Fibroblast of mammary gland (primary cell): ENCODE data around the gene SYNE1.
A peak's percentile ranks its signal among the peaks of the same experiment; 100 is the strongest.

Experiments used
- DNase-seq: peaks from one replicate; pipeline ENCODE4 v3.0.0-alpha.2; 2010; ENCODE audit warnings: low read depth
- H3K4me3 ChIP-seq: 2 replicates; pipeline ENCODE4 v1.5.1; 2011; ENCODE audit warnings: low read depth, mild to moderate bottlenecking, low read length, moderate library complexity; ENCODE audit not compliant: control insufficient read depth
- TF ChIP-seq, protein P1 (sequence below): conservative IDR thresholded peaks from 2 replicates; pipeline ENCODE4 v1.5.1; 2011; ENCODE audit warnings: low read depth, low read length, inconsistent platforms; ENCODE audit not compliant: control insufficient read depth, insufficient read depth

Gene SYNE1

DNA sequence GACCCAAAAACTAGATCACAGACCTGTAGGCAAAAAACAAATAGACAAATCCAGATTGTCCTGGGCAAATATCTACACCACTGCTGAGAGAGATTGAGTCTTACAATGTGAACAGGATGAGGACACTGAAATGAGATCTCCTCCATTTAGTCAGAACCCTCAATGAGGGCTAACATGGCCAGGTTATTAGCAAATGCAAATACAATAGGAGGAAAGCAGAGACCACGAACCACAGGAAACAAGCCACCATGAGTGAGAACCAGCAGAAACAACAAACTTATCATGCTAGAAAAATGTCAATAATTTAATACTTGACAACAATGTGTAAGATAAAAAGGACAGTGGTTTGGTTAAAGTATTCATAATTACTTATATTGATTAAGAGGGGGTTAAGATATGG is 162.8 kb downstream of the SYNE1 start:
- DNase-seq = peak; percentile 14

DNA sequence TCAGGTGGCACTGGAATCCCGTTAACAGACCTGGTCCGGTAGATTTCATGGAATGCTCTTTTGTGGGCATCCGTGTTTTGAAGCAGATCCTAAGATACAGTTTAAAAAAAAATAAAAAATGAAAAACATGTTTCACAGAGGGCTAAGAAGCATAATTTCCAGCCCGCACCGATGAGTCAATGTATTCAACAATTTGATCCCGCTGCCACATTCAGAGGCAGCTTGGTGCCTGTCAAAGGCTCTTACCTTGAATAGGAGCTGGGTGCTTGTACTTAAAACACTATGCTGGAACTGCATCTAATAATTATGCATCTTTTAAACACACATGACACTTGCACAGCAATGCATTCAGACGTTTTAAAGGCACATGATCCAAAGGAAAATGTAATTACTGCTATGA is 164.8 kb downstream of the SYNE1 start:
- H3K4me3 ChIP-seq = no peak overlapping the region
- TF ChIP-seq, protein P1, sequence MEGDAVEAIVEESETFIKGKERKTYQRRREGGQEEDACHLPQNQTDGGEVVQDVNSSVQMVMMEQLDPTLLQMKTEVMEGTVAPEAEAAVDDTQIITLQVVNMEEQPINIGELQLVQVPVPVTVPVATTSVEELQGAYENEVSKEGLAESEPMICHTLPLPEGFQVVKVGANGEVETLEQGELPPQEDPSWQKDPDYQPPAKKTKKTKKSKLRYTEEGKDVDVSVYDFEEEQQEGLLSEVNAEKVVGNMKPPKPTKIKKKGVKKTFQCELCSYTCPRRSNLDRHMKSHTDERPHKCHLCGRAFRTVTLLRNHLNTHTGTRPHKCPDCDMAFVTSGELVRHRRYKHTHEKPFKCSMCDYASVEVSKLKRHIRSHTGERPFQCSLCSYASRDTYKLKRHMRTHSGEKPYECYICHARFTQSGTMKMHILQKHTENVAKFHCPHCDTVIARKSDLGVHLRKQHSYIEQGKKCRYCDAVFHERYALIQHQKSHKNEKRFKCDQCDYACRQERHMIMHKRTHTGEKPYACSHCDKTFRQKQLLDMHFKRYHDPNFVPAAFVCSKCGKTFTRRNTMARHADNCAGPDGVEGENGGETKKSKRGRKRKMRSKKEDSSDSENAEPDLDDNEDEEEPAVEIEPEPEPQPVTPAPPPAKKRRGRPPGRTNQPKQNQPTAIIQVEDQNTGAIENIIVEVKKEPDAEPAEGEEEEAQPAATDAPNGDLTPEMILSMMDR = no peak
- DNase-seq = peak; percentile 14

More for the DNA sequence above, 162.8 kb downstream of the SYNE1 start:
- H3K4me3 ChIP-seq = no peak overlapping the region
- TF ChIP-seq, protein P1 = no peak

DNA sequence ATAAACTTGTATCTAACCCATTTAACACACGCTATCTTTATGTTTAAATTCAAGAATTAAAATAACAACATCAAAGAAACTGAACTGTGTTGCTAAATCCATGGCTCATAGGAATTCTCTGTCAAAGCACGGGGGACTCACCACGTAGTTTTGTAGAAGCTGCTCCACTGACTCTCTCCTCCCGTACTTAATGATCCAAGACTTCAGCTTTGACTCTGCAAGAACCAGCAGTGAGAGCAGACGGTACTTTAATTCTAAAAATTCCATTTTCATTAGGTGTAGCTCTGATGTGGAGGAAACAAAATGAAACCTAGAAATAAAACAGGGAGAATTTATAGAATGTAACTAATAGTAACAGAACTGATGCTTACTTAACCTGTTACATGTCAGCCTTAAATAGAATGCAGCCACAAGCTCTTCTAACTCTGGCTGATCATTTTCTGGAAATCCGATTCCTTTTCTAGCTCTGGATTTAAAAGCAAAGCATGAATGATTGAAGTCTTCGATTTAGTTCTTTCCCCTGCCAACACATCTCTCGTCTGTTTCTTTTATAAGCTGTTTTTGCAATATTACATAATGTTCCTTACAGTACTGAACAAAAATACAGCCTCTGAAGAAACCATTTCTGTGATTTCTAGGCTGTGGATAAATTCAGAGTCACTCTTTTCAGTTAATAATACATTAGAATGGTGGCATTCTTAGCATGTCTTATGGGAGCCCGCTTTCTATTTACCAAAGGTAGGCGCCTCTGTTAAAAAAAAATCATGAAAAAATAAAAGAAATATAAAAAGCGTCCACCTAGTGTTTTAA is 165.5 kb downstream of the SYNE1 start:
- peak; percentile 26 for DNase-seq
- H3K4me3 ChIP-seq = peak overlapping the region; percentile 18
- TF ChIP-seq, protein P1 = no peak

DNA sequence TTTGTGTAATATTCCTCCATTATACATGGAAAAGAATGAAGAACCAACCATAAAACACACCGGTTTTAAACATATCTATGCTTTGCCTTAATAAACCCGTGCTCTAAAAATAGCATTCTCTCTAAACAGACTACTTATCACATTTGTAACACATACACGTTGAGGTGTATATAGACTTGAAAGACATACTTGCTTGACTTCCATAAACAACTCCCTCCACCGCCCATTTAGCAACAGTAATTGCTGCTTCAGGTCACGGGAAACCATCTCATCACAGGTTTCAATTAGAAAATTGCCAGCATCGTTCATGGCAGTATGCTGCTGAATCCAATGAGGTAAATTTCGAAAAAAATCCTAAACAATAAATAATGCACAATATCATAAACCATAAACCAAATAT is 174.0 kb downstream of the SYNE1 start:
- TF ChIP-seq, protein P1 = no peak
- H3K4me3 ChIP-seq = no peak overlapping the region
- DNase-seq = no peak

DNA sequence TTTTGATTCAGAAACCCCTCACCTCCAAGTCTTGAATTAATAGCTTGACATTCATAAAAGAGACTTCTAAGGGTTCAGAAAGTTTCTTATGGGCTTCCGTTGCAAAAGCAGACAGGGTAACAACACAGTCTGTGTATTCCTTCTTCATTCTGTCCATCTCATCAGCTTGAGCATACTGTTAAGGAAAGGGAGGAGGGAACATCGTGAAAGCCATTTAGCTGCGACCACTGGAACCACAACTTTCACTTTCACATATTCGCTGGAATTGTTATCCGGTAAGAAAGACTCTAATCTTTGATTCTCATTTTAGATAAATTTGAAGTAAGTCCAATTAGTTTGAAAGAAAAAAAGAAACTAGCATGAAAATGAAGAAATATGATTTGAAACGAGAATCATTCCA is 174.4 kb downstream of the SYNE1 start:
- no peak overlapping the region for H3K4me3 ChIP-seq
- TF ChIP-seq, protein P1 = no peak
- no peak for DNase-seq

DNA sequence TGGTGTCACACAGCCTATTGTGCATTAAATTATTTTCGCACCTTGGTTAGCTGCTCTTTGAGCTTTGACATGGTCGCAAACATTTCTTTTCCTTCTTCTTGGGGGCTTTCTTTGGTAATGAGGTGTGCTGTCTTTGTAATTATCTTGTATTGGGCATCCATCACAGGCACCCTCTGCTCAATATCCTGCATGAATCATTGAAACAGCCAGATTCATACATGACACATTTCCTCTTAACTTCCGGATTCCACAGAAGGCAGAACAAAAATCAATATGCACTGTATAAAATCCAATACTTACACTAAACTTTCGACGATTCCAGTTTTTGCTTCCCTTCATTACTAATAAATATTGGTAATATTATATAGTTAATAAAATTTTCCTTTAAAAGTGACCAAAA is 175.6 kb downstream of the SYNE1 start:
- no peak overlapping the region for H3K4me3 ChIP-seq
- TF ChIP-seq, protein P1 = no peak
- DNase-seq = peak; percentile 32
